ES-I3 (cell line): Measurements from ENCODE around the gene DNAJC21.
"Not testable (repeated sequence)": the region's sequence is repeated elsewhere in the genome, so short reads cannot be mapped to it uniquely, and the experiment has no call there.

ENCODE experiments used
- H3K36me3 ChIP-seq: 2 replicates; pipeline ENCODE4 v1.6.1; 2013; ENCODE audit warnings: mild to moderate bottlenecking, low read length, control low read depth, moderate library complexity; ENCODE audit not compliant: insufficient read depth
- H3K4me1 ChIP-seq: 2 replicates; pipeline ENCODE4 v1.6.1; 2013; ENCODE audit warnings: mild to moderate bottlenecking, control low read depth, low read length; ENCODE audit not compliant: insufficient read depth
- H3K9ac ChIP-seq: 2 replicates; pipeline ENCODE4 v1.6.1; 2013; ENCODE audit warnings: low read depth, mild to moderate bottlenecking, low read length, moderate library complexity
- H3K9me3 ChIP-seq: 2 replicates; pipeline ENCODE4 v1.6.1; 2013; ENCODE audit warnings: mild to moderate bottlenecking, low read length, moderate library complexity; ENCODE audit not compliant: control insufficient read depth, insufficient read depth

DNAJC21 gene

DNA sequence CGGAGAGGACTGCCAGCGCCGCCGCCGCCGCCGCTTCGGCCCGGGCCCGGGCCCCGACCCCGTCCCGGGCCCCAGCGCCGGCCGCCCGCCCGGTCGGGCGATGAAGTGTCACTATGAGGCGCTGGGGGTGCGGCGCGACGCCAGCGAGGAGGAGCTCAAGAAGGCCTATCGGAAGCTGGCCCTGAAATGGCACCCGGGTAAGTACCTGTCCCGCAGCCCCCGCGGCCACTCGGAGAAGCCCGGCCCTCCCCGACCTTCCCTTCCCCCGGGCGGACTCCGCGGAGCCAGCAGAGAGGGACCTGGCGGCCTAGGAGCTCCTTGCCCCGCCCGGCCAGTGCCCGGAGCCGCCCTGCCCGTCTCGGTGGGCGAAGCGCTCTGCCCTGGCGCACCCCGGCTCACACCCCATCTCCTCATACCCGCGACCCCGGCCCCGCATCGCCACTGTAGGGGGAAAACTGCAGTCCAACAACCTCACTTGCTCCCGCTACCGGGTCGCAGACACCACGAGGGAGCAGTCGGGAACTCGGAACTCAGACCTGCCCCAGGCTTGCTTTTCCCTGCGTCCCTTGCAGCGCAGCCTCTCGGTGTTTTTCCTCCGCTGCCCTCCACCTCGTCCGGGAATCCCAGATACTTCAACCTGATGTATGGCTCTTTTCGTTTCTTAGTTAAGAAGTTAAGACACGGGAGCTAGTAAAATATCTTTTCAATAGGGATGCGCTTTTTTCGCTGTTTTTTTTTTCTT is 532 bp downstream of the DNAJC21 start:
- peaks cover 3% of the 10 kb centered on the region; the same call in 1 of the 2 replicates for H3K36me3 ChIP-seq
- peak overlapping the region; percentile 87 for H3K9ac ChIP-seq
- H3K4me1 ChIP-seq: peaks cover 6% of the 10 kb centered on the region; the same call in 1 of the 2 replicates
- no peaks in the 10 kb centered on the region for H3K9me3 ChIP-seq

DNA sequence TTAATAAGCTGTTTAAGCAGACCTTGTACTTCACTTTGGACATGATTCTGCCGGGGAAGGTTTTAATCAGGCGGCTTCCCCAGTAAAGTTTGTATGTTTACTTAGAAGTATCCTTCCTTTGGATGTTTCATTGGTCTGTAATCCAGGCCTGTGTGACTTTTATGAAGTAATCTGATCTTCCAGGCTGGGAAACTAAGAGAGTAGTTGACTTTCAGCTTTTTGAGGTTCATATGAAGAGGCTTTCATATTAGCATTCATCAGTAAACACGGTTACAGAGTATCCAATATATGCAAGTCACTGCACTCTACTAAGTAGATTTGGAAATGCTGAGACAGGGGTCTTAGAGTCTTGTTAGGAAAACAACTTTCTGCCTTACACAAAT is 1.1 kb downstream of the DNAJC21 start:
- peaks cover 3% of the 10 kb centered on the region; the same call in 1 of the 2 replicates for H3K36me3 ChIP-seq
- peak overlapping the region; percentile 87 for H3K9ac ChIP-seq
- H3K4me1 ChIP-seq: peaks cover 6% of the 10 kb centered on the region; the same call in 1 of the 2 replicates
- no peaks in the 10 kb centered on the region for H3K9me3 ChIP-seq

DNA sequence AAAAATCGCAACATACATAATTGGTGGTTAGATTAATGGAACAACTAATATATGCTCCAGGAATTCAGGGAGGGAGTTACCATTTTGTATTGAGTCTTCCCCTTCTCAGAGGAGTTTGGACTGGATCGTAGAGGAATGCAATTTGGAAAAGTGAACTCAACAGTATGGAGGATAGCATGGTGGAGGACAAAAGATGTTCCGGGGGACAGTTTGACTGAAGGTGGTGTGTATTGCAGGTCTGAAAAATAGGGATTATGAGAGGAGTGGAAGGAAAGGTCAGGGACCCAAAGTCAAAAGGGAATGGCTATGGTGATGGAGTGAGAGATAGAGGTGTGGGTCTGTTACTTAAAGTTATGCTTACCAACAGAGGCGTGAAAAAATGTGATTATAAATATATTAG is 1.5 kb downstream of the DNAJC21 start:
- no peaks in the 10 kb centered on the region for H3K9me3 ChIP-seq
- peaks cover 6% of the 10 kb centered on the region; the same call in 1 of the 2 replicates for H3K4me1 ChIP-seq
- peaks cover 5% of the 10 kb centered on the region; the same call in 1 of the 2 replicates for H3K36me3 ChIP-seq
- peak overlapping the region; percentile 87 for H3K9ac ChIP-seq

DNA sequence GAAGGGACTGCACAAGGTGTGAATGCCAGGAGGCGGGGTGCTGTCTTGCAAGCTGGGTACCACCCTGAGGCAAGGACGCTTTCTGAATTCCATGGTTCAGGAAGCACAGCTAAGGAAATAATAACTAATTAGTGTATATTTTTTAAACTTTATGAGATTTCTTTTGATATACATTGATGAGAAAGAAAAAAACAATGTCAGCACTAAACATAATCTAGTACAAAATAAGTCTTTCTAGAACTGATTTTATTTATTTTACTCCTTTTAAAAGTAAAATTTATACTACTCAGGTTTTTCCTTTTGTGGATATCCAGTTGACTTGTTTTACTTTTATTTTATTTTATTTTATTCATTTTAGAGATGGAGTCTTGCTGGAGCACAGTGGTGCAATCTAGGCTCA is 3.6 kb downstream of the DNAJC21 start:
- peaks cover 6% of the 10 kb centered on the region; the same call in 1 of the 2 replicates for H3K4me1 ChIP-seq
- H3K36me3 ChIP-seq: peaks cover 13% of the 10 kb centered on the region; the same call in 1 of the 2 replicates
- no peak overlapping the region for H3K9ac ChIP-seq
- no peaks in the 10 kb centered on the region for H3K9me3 ChIP-seq

DNA sequence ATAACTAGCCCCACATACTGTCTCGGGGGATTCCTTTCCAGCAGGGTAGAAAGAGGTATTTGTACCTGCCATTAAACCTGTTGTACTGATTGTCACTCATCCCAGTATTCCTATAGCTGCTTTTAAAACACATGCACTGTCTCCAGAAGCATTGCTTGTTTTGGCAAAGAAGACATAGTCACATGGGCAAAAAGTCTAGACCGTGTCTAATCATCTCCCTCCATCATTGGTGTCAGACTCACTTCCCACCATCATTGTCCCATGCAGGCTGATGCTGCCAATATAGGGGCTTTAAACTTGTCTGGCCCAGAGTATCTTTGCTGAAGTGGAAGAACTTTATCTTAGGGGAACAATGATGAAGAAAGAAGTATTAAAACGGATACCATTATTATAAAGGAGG is 12.6 kb downstream of the DNAJC21 start:
- H3K9ac ChIP-seq: no peak overlapping the region
- H3K9me3 ChIP-seq: no peaks in the 10 kb centered on the region
- peaks cover 23% of the 10 kb centered on the region for H3K36me3 ChIP-seq
- no peaks in the 10 kb centered on the region for H3K4me1 ChIP-seq

DNA sequence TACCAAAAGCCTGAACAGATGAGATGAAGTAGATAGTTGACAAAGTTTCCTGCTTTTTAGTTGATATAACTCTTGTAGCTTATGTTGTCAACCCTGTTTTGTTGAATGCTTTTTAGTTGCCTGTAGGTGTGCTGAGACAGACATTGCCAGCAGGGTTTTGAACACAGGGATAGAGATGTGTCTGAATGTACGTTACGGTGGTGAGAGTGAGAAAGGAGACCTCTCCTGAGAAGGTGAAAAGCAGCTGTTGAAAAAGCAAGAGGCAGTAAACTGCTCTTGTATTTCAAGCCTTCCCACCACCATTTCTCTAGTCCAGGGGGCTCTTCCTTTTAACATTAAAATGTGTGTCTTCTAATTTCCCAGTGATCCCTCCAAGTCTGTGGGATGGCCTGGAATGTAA is 14.7 kb downstream of the DNAJC21 start:
- Histone ChIP-seq H3K9me3 (no peaks in the 10 kb centered on the region), H3K4me1 (no peaks in the 10 kb centered on the region), H3K9ac (no peak overlapping the region), H3K36me3 (peaks cover 17% of the 10 kb centered on the region)

DNA sequence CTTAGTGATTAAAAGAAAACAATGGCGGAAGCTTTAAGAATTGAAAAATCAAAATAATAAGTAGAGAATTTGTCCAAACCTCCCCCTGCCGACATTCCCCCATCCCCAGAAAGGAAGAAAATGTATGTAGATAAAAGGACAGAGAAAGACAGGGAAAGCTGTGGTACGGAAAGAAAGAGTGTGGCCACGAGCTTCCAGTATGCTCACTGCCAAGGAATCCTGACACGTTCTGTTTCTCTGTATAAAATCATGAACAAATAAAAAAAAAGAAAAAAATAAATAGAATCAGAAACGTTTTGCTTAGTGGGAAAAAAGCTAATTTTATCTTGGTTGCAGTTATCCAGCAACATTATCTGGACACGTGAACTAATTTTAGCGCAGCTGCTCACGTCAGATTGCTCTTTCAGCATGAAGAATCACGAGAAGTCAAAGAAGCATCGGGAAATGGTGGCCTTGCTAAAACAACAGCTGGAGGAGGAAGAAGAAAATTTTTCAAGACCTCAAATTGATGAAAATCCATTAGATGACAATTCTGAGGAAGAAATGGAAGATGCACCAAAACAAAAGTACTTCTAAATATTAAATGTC is 15.2 kb downstream of the DNAJC21 start:
- Histone ChIP-seq H3K4me1 (no peaks in the 10 kb centered on the region), H3K9ac (no peak overlapping the region), H3K36me3 (peaks cover 17% of the 10 kb centered on the region), H3K9me3 (no peaks in the 10 kb centered on the region)

DNA sequence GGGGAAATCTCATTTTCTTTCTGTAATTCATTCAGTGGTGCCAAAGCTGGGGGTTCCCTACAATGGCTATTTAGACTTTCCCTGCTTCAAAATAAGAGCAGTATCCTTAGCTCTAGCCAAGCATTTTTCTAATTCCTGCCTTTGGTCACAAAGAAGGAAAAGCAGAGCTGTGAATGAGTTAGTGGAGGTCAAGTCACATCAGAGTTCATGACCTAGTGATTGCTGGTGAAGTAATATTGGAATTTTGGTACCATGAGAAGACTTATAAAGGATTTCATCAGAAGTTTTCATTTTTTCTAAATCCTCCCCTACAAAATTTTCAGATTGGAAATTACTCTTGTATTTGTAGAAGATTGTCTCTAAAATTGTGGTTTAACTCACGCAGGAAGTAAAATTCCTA is 28.0 kb downstream of the DNAJC21 start:
- Histone ChIP-seq H3K9ac (no peak overlapping the region), H3K4me1 (peaks cover 9% of the 10 kb centered on the region; the same call in 1 of the 2 replicates), H3K36me3 (no peaks in the 10 kb centered on the region; the same call in 1 of the 2 replicates), H3K9me3 (no peaks in the 10 kb centered on the region)

DNA sequence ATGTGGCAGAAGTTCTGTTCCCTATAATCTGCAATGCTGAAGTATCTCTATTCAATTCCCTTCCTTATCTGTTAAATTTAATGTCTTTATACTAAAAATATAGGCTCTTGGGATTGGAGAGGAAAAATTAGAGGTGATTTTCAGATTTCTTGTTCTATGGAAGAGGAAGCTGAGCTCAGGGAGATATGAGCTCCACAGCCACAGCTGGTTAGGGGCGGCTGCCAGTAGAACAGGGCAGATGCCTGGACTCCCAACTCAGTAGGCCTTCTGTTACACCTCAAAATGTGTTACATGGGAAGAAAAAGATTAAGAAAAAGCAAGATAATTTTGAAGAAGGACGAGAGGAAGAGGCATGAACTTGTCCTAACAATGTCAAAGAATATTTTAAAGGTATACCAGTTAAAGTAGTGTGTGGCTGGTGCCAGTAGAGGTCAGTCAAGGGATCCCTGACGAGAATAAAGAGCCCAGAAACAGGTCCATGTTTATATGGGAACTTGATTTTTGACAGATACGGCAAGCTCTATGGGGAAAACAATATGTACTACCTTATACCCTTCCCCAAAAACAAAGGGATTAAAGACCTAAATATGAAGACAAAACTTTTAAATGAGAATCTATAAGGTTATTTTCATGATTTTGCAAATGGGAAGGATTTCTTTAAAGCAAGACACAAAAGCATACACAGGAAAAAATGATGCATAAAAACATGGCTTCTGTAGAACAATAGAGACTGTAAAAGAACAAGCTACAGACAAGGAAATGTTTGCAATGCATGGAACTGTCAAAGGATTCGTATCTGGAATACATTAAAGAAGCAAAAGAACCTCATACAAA is 28.7 kb downstream of the DNAJC21 start:
- Histone ChIP-seq H3K9me3 (no peaks in the 10 kb centered on the region), H3K36me3 (no peaks in the 10 kb centered on the region; the same call in 1 of the 2 replicates), H3K9ac (no peak overlapping the region)

DNA sequence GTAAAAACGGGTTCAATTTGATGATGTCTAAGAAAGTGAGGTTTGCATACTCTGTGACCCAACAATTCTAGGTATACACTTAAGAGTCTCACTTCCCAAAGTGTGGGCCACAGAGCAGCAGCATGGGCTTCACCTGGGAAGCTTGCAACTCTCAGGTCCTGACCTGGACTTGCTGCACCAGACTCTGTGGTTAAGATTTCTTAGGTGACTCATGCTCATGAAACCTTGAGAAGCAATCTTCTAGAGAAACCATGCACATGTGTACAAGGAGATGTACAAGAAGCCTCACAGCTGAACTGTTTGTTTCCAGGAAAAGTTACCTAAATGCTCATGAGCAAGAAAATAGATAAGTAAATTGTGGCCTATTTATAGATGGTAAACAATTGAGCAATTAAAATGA is 30.0 kb downstream of the DNAJC21 start:
- peaks cover 9% of the 10 kb centered on the region; the same call in 1 of the 2 replicates for H3K4me1 ChIP-seq
- no peaks in the 10 kb centered on the region; the same call in 1 of the 2 replicates for H3K36me3 ChIP-seq
- no peaks in the 10 kb centered on the region for H3K9me3 ChIP-seq
- H3K9ac ChIP-seq: no peak overlapping the region

More for the DNA sequence above, 28.7 kb downstream of the DNAJC21 start:
- H3K4me1 ChIP-seq: peaks cover 9% of the 10 kb centered on the region; the same call in 1 of the 2 replicates

DNA sequence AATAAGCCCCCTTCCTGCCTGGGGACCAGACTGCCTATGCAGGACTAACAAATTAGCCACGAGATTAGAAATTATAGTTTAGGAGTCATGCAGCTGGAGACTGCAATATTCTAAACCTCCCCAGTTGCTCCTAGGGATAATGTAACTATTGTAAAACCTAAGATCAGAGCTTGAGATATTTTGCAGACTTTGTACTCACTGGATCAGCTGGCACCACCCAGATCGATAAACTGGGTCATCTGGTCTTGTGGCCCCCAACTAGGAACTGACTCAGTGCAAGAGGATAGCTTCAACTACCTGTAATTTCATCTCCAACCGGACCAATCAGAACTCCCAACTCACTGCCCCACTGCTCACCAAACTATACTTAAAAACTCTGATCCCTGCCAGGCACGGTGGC is 38.2 kb downstream of the DNAJC21 start:
- Histone ChIP-seq H3K9me3 (peaks cover 4% of the 10 kb centered on the region; the same call in 1 of the 2 replicates), H3K4me1 (no peaks in the 10 kb centered on the region), H3K9ac (no peak overlapping the region), H3K36me3 (no peaks in the 10 kb centered on the region)

DNA sequence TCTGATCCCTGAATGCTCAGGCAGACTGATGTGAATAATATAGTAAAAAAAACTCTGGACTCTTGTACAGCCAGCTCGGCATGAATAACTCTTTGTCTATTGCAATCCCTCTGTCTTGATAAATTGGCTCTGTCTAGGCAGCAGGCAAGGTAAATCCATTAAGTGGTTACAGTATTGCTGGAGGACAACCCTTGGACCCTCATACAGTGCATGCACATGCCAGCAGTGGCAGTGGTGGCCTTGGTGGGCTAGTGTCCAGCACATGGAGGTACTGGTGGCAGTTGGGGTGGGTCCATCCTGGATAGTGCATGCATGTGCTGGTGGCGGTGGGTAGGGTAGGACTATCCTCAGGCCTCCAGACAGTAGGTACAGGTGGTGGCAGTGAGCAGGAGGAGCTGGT is 38.9 kb downstream of the DNAJC21 start:
- Histone ChIP-seq H3K36me3 (no peaks in the 10 kb centered on the region), H3K4me1 (no peaks in the 10 kb centered on the region), H3K9ac (no peak overlapping the region), H3K9me3 (peaks cover 4% of the 10 kb centered on the region; the same call in 1 of the 2 replicates)

DNA sequence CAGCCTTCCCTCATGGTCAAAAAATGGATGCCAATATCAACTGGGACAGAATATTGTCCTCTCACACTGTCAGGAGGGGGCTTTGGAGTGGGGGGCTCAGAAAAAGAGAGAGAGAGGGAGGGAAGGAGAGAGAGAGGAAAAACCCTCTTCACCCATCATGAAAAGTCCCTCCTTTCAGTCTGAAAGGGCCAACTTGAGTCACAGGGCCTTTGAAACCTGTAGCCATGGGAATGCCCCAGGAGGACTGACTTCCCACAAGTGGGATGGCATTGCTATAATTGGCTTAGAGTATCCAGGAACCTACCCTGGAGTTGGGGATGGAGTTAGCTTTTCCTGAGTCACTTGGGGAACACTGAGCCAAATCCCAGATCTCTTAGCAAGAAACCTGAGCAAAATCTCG is 41.2 kb downstream of the DNAJC21 start:
- 0 out of 2 replicates have a peak, but pooled peaks cover 2% of the 10 kb centered on the region for H3K4me1 ChIP-seq
- 0 out of 2 replicates have a peak, but pooled peaks cover 3% of the 10 kb centered on the region for H3K9me3 ChIP-seq
- H3K9ac ChIP-seq: no peak overlapping the region
- no peaks in the 10 kb centered on the region for H3K36me3 ChIP-seq

DNA sequence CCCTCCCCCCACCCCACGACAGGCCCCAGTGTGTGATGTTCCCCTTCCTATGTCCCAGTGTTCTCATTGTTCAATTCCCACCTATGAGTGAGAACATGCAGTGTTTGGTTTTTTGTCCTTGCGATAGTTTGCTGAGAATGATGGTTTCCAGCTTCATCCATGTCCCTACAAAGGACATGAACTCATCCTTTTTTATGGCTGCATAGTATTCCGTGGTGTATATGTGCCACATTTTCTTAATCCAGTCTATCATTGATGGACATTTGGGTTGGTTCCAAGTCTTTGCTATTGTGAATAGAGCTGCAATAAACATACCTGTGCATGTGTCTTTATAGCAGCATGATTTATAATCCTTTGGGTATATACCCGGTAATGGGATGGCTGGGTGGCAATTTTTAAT is 42.3 kb downstream of the DNAJC21 start:
- H3K9me3 ChIP-seq, H3K36me3 ChIP-seq, H3K9ac ChIP-seq: not testable (repeated sequence)
- H3K4me1 ChIP-seq: 0 out of 2 replicates have a peak, but pooled peaks cover 11% of the 10 kb centered on the region
